ENCODE results near the gene PECR. TPM values are rescaled to one million over a fixed set of nuclear protein-coding genes. Genes with fewer than 3 reads are reported as not detected.
A peak's percentile ranks its signal among the peaks of the same experiment; 100 is the strongest.
"Not testable (repeated sequence)": the region's sequence is repeated elsewhere in the genome, so short reads cannot be mapped to it uniquely, and the experiment has no call there.

PECR gene
- total and polyA plus RNA-seq, 7 experiments from 2014 or later = 15.7 to 34.4 (median 23.4) TPM

- H3K9me3 Mint-ChIP-seq; H3K27ac ChIP-seq (ENCODE audit: low read depth, low read length); CTCF ChIA-PET; H3K27ac Mint-ChIP-seq; H3K9me3 ChIP-seq (ENCODE audit: control insufficient read depth in 2 of 3, low read length in 3 of 3); H3K4me3 Mint-ChIP-seq; H3K36me3 Mint-ChIP-seq; POLR2A ChIA-PET; ATAC-seq; H3K27me3 Mint-ChIP-seq; H3K27me3 ChIP-seq (ENCODE audit: control insufficient read depth in 2 of 2, insufficient read depth in 2 of 2, low read length in 2 of 2); H3K36me3 ChIP-seq (ENCODE audit: control insufficient read depth in 2 of 3, insufficient read depth in 3 of 3, low read length in 3 of 3); DNase-seq; intact Hi-C loops (cut with micrococcal nuclease); H3K4me3 ChIP-seq (ENCODE audit: low read length): not testable (repeated sequence)
- peaks cover 23 to 59% (median 46%) of the 10 kb centered on the region in 7 donors for H3K4me1 Mint-ChIP-seq
- H3K4me1 ChIP-seq (ENCODE audit: control insufficient read depth in 2 of 2, insufficient read depth in 2 of 2, low read length in 2 of 2) = peaks cover 10 to 15% of the 10 kb centered on the region in 2 donors
Measured at GRCh38 chr2:216009215-216009614, 72.4 kb downstream of the PECR start.

- ATAC-seq = no peak
- Histone ChIP-seq H3K27me3 (ENCODE audit: control insufficient read depth in 2 of 2, insufficient read depth in 2 of 2, low read length in 2 of 2) (no peaks in the 10 kb centered on the region), H3K9me3 (ENCODE audit: control insufficient read depth in 2 of 3, low read length in 3 of 3) (no peaks in the 10 kb centered on the region), H3K4me3 (ENCODE audit: low read length) (no peak overlapping the region), H3K27ac (ENCODE audit: low read depth, low read length) (no peak overlapping the region), H3K4me1 (ENCODE audit: control insufficient read depth in 2 of 2, insufficient read depth in 2 of 2, low read length in 2 of 2) (peaks cover 5 to 11% of the 10 kb centered on the region in 2 donors), H3K36me3 (ENCODE audit: control insufficient read depth in 2 of 3, insufficient read depth in 3 of 3, low read length in 3 of 3) (peaks cover 0 to 3% (median 0%) of the 10 kb centered on the region in 3 experiments)
- H3K36me3 Mint-ChIP-seq = peaks cover 0 to 8% (median 4%) of the 10 kb centered on the region in 5 donors
- H3K27me3 Mint-ChIP-seq = peaks cover 0 to 4% (median 0%) of the 10 kb centered on the region in 5 donors
- no peaks in the 10 kb centered on the region for H3K9me3 Mint-ChIP-seq
- intact Hi-C loops (cut with micrococcal nuclease) = no loop called here
- H3K4me1 Mint-ChIP-seq = peaks cover 30 to 59% (median 48%) of the 10 kb centered on the region in 7 donors
- CTCF ChIA-PET = no interaction called here
- H3K27ac Mint-ChIP-seq = no peak overlapping the region
- no peak overlapping the region for H3K4me3 Mint-ChIP-seq
- DNase-seq = no peak
- POLR2A ChIA-PET = no interaction called here
Measured at GRCh38 chr2:216008387-216008786, 73.2 kb downstream of the PECR start.

GRCh38 chr2:216006164-216006663, 75.4 kb downstream of the PECR start:
- Mint-ChIP-seq H3K9me3 (no peaks in the 10 kb centered on the region), H3K4me1 (peaks cover 23 to 51% (median 43%) of the 10 kb centered on the region in 7 donors), H3K27ac (peak overlapping the region in 5 of 9 donors; percentile 8 to 57 (median 47)), H3K36me3 (peaks cover 0 to 8% (median 4%) of the 10 kb centered on the region in 5 donors), H3K27me3 (no peaks in the 10 kb centered on the region), H3K4me3 (peak overlapping the region in 3 of 10 donors; percentile 3 to 48 (median 32))
- no peaks in the 10 kb centered on the region for H3K36me3 ChIP-seq (ENCODE audit: control insufficient read depth in 2 of 3, insufficient read depth in 3 of 3, low read length in 3 of 3)
- DNase-seq (peak in 1 of 9 donors; percentile 37), ATAC-seq (peak; percentile 55)
- CTCF ChIA-PET = interaction anchor here (0.6 to 1.0 kb wide), 4 partner anchors 10 to 988 kb away, joined by 3 to 4 read pairs (median 4); no protein-coding TSS in a partner anchor
- intact Hi-C loops (cut with micrococcal nuclease) = no loop called here
- no peak overlapping the region for H3K27ac ChIP-seq (ENCODE audit: low read depth, low read length)
- H3K4me1 ChIP-seq (ENCODE audit: control insufficient read depth in 2 of 2, insufficient read depth in 2 of 2, low read length in 2 of 2) = peaks cover 5 to 9% of the 10 kb centered on the region in 2 donors
- H3K4me3 ChIP-seq (ENCODE audit: low read length) = no peak overlapping the region
- POLR2A ChIA-PET = interaction anchor here (1.1 kb wide), 1 partner anchor 76 kb away, joined by 8 read pairs; the partner anchor contains the start of genes PECR and TMEM169
- H3K9me3 ChIP-seq (ENCODE audit: control insufficient read depth in 2 of 3, low read length in 3 of 3) = no peaks in the 10 kb centered on the region
- H3K27me3 ChIP-seq (ENCODE audit: control insufficient read depth in 2 of 2, insufficient read depth in 2 of 2, low read length in 2 of 2) = no peaks in the 10 kb centered on the region

GRCh38 chr2:216004697-216005283, 76.8 kb downstream of the PECR start:
- no peaks in the 10 kb centered on the region for H3K27me3 ChIP-seq (ENCODE audit: control insufficient read depth in 2 of 2, insufficient read depth in 2 of 2, low read length in 2 of 2)
- CTCF ChIA-PET = no interaction called here
- DNase-seq = no peak
- H3K4me1 ChIP-seq (ENCODE audit: control insufficient read depth in 2 of 2, insufficient read depth in 2 of 2, low read length in 2 of 2) = peaks cover 5 to 9% of the 10 kb centered on the region in 2 donors
- Mint-ChIP-seq H3K27ac (peak overlapping the region in 2 of 9 donors; percentile 1 to 15), H3K9me3 (no peaks in the 10 kb centered on the region), H3K36me3 (peaks cover 0 to 5% (median under 1%) of the 10 kb centered on the region in 5 donors), H3K4me1 (peaks cover 23 to 46% (median 41%) of the 10 kb centered on the region in 7 donors), H3K4me3 (peak overlapping the region in 1 of 10 donors; percentile 44), H3K27me3 (no peaks in the 10 kb centered on the region)
- no peak overlapping the region for H3K27ac ChIP-seq (ENCODE audit: low read depth, low read length)
- H3K36me3 ChIP-seq (ENCODE audit: control insufficient read depth in 2 of 3, insufficient read depth in 3 of 3, low read length in 3 of 3) = no peaks in the 10 kb centered on the region
- intact Hi-C loops (cut with micrococcal nuclease) = no loop called here
- POLR2A ChIA-PET = no interaction called here
- ATAC-seq = peak; percentile 11
- no peaks in the 10 kb centered on the region for H3K9me3 ChIP-seq (ENCODE audit: control insufficient read depth in 2 of 3, low read length in 3 of 3)
- no peak overlapping the region for H3K4me3 ChIP-seq (ENCODE audit: low read length)

- POLR2A ChIA-PET = no interaction called here
- Histone ChIP-seq H3K27ac (ENCODE audit: low read depth, low read length) (no peak overlapping the region), H3K4me3 (ENCODE audit: low read length) (no peak overlapping the region), H3K4me1 (ENCODE audit: control insufficient read depth in 2 of 2, insufficient read depth in 2 of 2, low read length in 2 of 2) (peaks cover 5 to 10% of the 10 kb centered on the region in 2 donors), H3K27me3 (ENCODE audit: control insufficient read depth in 2 of 2, insufficient read depth in 2 of 2, low read length in 2 of 2) (no peaks in the 10 kb centered on the region), H3K9me3 (ENCODE audit: control insufficient read depth in 2 of 3, low read length in 3 of 3) (no peaks in the 10 kb centered on the region), H3K36me3 (ENCODE audit: control insufficient read depth in 2 of 3, insufficient read depth in 3 of 3, low read length in 3 of 3) (no peaks in the 10 kb centered on the region)
- Mint-ChIP-seq H3K9me3 (no peaks in the 10 kb centered on the region), H3K4me3 (no peak overlapping the region), H3K36me3 (peaks cover 0 to 5% (median 0%) of the 10 kb centered on the region in 5 donors), H3K27ac (peak overlapping the region in 5 of 9 donors; percentile 9 to 65 (median 37)), H3K4me1 (peaks cover 23 to 44% (median 40%) of the 10 kb centered on the region in 7 donors), H3K27me3 (no peaks in the 10 kb centered on the region)
- ATAC-seq (no peak), DNase-seq (no peak)
- CTCF ChIA-PET = no interaction called here
- intact Hi-C loops (cut with micrococcal nuclease) = no loop called here
Measured at GRCh38 chr2:216003876-216004696, 77.5 kb downstream of the PECR start.

GRCh38 chr2:216002693-216003092, 78.9 kb downstream of the PECR start:
- ATAC-seq (no peak), DNase-seq (no peak)
- Mint-ChIP-seq H3K9me3 (no peaks in the 10 kb centered on the region), H3K4me3 (peak overlapping the region in 1 of 10 donors; percentile 6), H3K27ac (peak overlapping the region in 4 of 9 donors; percentile 14 to 73 (median 48)), H3K27me3 (no peaks in the 10 kb centered on the region), H3K36me3 (peaks cover 0 to 5% (median under 1%) of the 10 kb centered on the region in 5 donors), H3K4me1 (peaks cover 26 to 47% (median 42%) of the 10 kb centered on the region in 7 donors)
- ChIA-PET CTCF (no interaction called here), POLR2A (no interaction called here)
- intact Hi-C loops (cut with micrococcal nuclease) = no loop called here
- no peak overlapping the region for H3K4me3 ChIP-seq (ENCODE audit: low read length)
- H3K36me3 ChIP-seq (ENCODE audit: control insufficient read depth in 2 of 3, insufficient read depth in 3 of 3, low read length in 3 of 3) = no peaks in the 10 kb centered on the region
- H3K27me3 ChIP-seq (ENCODE audit: control insufficient read depth in 2 of 2, insufficient read depth in 2 of 2, low read length in 2 of 2) = no peaks in the 10 kb centered on the region
- no peaks in the 10 kb centered on the region for H3K9me3 ChIP-seq (ENCODE audit: control insufficient read depth in 2 of 3, low read length in 3 of 3)
- H3K27ac ChIP-seq (ENCODE audit: low read depth, low read length) = no peak overlapping the region
- H3K4me1 ChIP-seq (ENCODE audit: control insufficient read depth in 2 of 2, insufficient read depth in 2 of 2, low read length in 2 of 2) = peaks cover 5 to 21% of the 10 kb centered on the region in 2 donors

All from naive thymus-derived CD4-positive, alpha-beta T cell (primary cell).